Measurements from ENCODE around the gene SOX5.

SOX5 gene

GRCh38 chr12:23648546-23648945 lies 300.9 kb downstream of the SOX5 start:
- POLR2A ChIA-PET: no interaction called here
- CTCF ChIA-PET: no interaction called here
- DNase-seq (ENCODE audit: extremely low spot score): no peak
- TF ChIP-seq SUZ12 (IDR thresholded peaks at IDR 0.05) (no peak), ZNF384 (IDR thresholded peaks at IDR 0.05) (no peak), BHLHE40 (IDR thresholded peaks at IDR 0.05; ENCODE audit: borderline replicate concordance) (no peak), NFRKB (IDR thresholded peaks at IDR 0.05) (no peak), SP1 (IDR thresholded peaks at IDR 0.05) (no peak), L3MBTL2 (conservative IDR thresholded peaks at IDR 0.05) (no peak), HDGF (IDR thresholded peaks at IDR 0.05; ENCODE audit: borderline replicate concordance) (no peak), ARNT (IDR thresholded peaks at IDR 0.05) (no peak), FOXM1 (IDR thresholded peaks at IDR 0.05; ENCODE audit: borderline replicate concordance) (no peak), TARDBP (IDR thresholded peaks at IDR 0.05) (no peak), LEF1 (IDR thresholded peaks at IDR 0.05; ENCODE audit: borderline replicate concordance) (no peak), FOXA1 (IDR thresholded peaks at IDR 0.05) (no peak), ELF4 (IDR thresholded peaks at IDR 0.05) (no peak), CTBP1 (IDR thresholded peaks at IDR 0.05; ENCODE audit: borderline replicate concordance) (no peak), PKNOX1 (IDR thresholded peaks at IDR 0.05) (no peak)

- ChIA-PET POLR2A (no interaction called here), CTCF (interaction anchor here (0.6 kb wide), 1 partner anchor 99 kb away, joined by 3 read pairs; no protein-coding TSS in a partner anchor)
- TF ChIP-seq SUZ12 (IDR thresholded peaks at IDR 0.05): no peak
- TF ChIP-seq ARNT (IDR thresholded peaks at IDR 0.05): no peak
- TF ChIP-seq BHLHE40 (IDR thresholded peaks at IDR 0.05; ENCODE audit: borderline replicate concordance): no peak
- no peak for TF ChIP-seq CTBP1 (IDR thresholded peaks at IDR 0.05; ENCODE audit: borderline replicate concordance)
- TF ChIP-seq LEF1 (IDR thresholded peaks at IDR 0.05; ENCODE audit: borderline replicate concordance): no peak
- TF ChIP-seq PKNOX1 (IDR thresholded peaks at IDR 0.05): no peak
- no peak for TF ChIP-seq SP1 (IDR thresholded peaks at IDR 0.05)
- no peak for TF ChIP-seq HDGF (IDR thresholded peaks at IDR 0.05; ENCODE audit: borderline replicate concordance)
- no peak for TF ChIP-seq FOXA1 (IDR thresholded peaks at IDR 0.05)
- TF ChIP-seq ZNF384 (IDR thresholded peaks at IDR 0.05): no peak
- TF ChIP-seq ELF4 (IDR thresholded peaks at IDR 0.05): no peak
- DNase-seq (ENCODE audit: extremely low spot score): no peak
Measured at GRCh38 chr12:23640754-23641153, 308.7 kb downstream of the SOX5 start.

- POLR2A ChIA-PET: no interaction called here
- TF ChIP-seq ARNT (IDR thresholded peaks at IDR 0.05): no peak
- CTCF ChIA-PET: no interaction called here
- no peak for DNase-seq (ENCODE audit: extremely low spot score)
Measured at GRCh38 chr12:23634344-23634743, 315.1 kb downstream of the SOX5 start.

GRCh38 chr12:23631786-23632377 lies 317.6 kb downstream of the SOX5 start:
- POLR2A ChIA-PET: no interaction called here

GRCh38 chr12:23630524-23630923 lies 318.9 kb downstream of the SOX5 start:
- POLR2A ChIA-PET: no interaction called here
- CTCF ChIA-PET: no interaction called here
- DNase-seq (ENCODE audit: extremely low spot score): no peak
- no peak for TF ChIP-seq FOXK2 (IDR thresholded peaks at IDR 0.05)
- no peak for TF ChIP-seq BHLHE40 (IDR thresholded peaks at IDR 0.05; ENCODE audit: borderline replicate concordance)
- TF ChIP-seq ARNT (IDR thresholded peaks at IDR 0.05): no peak
- TF ChIP-seq TARDBP (IDR thresholded peaks at IDR 0.05): no peak

More at GRCh38 chr12:23631786-23632377, 317.6 kb downstream of the SOX5 start:
- CTCF ChIA-PET: no interaction called here
- no peak for DNase-seq (ENCODE audit: extremely low spot score)
- TF ChIP-seq ARNT (IDR thresholded peaks at IDR 0.05): no peak
- TF ChIP-seq ELF4 (IDR thresholded peaks at IDR 0.05): no peak
- no peak for TF ChIP-seq FOXK2 (IDR thresholded peaks at IDR 0.05)
- no peak for TF ChIP-seq FOXA1 (IDR thresholded peaks at IDR 0.05)
- no peak for TF ChIP-seq TARDBP (IDR thresholded peaks at IDR 0.05)
- TF ChIP-seq SUZ12 (IDR thresholded peaks at IDR 0.05): no peak
- TF ChIP-seq PKNOX1 (IDR thresholded peaks at IDR 0.05): no peak
- no peak for TF ChIP-seq FOXM1 (IDR thresholded peaks at IDR 0.05; ENCODE audit: borderline replicate concordance)

GRCh38 chr12:23628806-23629205 lies 320.7 kb downstream of the SOX5 start:
- TF ChIP-seq TARDBP (IDR thresholded peaks at IDR 0.05) (no peak), ARNT (IDR thresholded peaks at IDR 0.05) (no peak), ZNF384 (IDR thresholded peaks at IDR 0.05) (no peak), ELF4 (IDR thresholded peaks at IDR 0.05) (no peak), FOXM1 (IDR thresholded peaks at IDR 0.05; ENCODE audit: borderline replicate concordance) (no peak), FOXA1 (IDR thresholded peaks at IDR 0.05) (no peak), CTBP1 (IDR thresholded peaks at IDR 0.05; ENCODE audit: borderline replicate concordance) (no peak), NFRKB (IDR thresholded peaks at IDR 0.05) (no peak)
- CTCF ChIA-PET: no interaction called here
- no peak for DNase-seq (ENCODE audit: extremely low spot score)
- POLR2A ChIA-PET: no interaction called here

- CTCF ChIA-PET: no interaction called here
- POLR2A ChIA-PET: no interaction called here
- no peak for TF ChIP-seq TARDBP (IDR thresholded peaks at IDR 0.05)
- no peak for TF ChIP-seq BHLHE40 (IDR thresholded peaks at IDR 0.05; ENCODE audit: borderline replicate concordance)
- TF ChIP-seq FOXA1 (IDR thresholded peaks at IDR 0.05): no peak
- TF ChIP-seq HDGF (IDR thresholded peaks at IDR 0.05; ENCODE audit: borderline replicate concordance): no peak
- TF ChIP-seq SP1 (IDR thresholded peaks at IDR 0.05): no peak
- no peak for TF ChIP-seq SUZ12 (IDR thresholded peaks at IDR 0.05)
- no peak for TF ChIP-seq ZNF384 (IDR thresholded peaks at IDR 0.05)
- TF ChIP-seq FOXM1 (IDR thresholded peaks at IDR 0.05; ENCODE audit: borderline replicate concordance): no peak
Measured at GRCh38 chr12:23626791-23627190, 322.7 kb downstream of the SOX5 start.

More at GRCh38 chr12:23626791-23627190, 322.7 kb downstream of the SOX5 start:
- DNase-seq (ENCODE audit: extremely low spot score): no peak
